K562 (cell line): ENCODE data around the gene MAPK4.

Experiments used
- HDAC2 ChIP-seq: fragments of 450-650 bp; IDR thresholded peaks from 2 replicates; pipeline ENCODE4 v1.6.1; 2016; ENCODE audit warnings: mild to moderate bottlenecking
- NFIC ChIP-seq: fragments of 450-650 bp; IDR thresholded peaks from 2 replicates; pipeline ENCODE4 v1.6.1; 2017; ENCODE audit warnings: mild to moderate bottlenecking, inconsistent platforms
- SOX6 ChIP-seq: fragments of 450-650 bp; IDR thresholded peaks from 2 replicates; pipeline ENCODE4 v1.6.1; 2014; ENCODE audit warnings: mild to moderate bottlenecking
- SRSF3 ChIP-seq: fragments of 200-400 bp; formaldehyde crosslinking; IDR thresholded peaks from 2 replicates; pipeline ENCODE4 v1.6.1; 2016; ENCODE audit warnings: mild to moderate bottlenecking, low read length, moderate library complexity; ENCODE audit not compliant: insufficient read depth

- TF ChIP-seq HDAC2 (no peak), SRSF3 (no peak), NFIC (no peak), SOX6 (no peak)
Observed at GRCh38 chr18:50738098-50738757, 178.3 kb downstream of the MAPK4 start.
